HG03095 (cell line): ENCODE data around the gene FASN.

Experiments
- ATAC-seq: cut with Tn5 transposase; IDR thresholded peaks from one replicate; pipeline ENCODE4 v1.9.1; 2021; ENCODE audit warnings: moderate library complexity; ENCODE audit not compliant: unreplicated experiment

The FASN gene

DNA sequence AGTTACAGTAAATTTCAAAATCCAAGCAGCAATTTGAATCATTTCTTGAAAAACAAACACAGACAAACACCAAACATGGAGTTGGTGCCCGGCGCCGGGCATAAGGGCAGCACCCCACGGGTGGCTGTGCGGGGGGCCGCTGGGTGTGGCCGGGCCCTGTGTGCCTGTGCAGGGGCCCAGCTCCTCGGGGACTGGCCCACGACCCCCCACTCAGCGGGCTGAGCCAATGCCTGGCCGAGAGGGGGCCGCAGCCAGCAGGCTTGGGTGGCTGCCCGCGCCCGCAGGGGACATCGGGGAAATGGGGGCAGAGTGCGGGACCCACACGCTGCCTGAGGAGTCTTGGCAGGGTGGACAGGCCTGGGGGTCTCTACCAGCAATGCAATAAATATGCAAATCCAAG is 19.6 kb downstream of the FASN start:
- ATAC-seq: no peak

DNA sequence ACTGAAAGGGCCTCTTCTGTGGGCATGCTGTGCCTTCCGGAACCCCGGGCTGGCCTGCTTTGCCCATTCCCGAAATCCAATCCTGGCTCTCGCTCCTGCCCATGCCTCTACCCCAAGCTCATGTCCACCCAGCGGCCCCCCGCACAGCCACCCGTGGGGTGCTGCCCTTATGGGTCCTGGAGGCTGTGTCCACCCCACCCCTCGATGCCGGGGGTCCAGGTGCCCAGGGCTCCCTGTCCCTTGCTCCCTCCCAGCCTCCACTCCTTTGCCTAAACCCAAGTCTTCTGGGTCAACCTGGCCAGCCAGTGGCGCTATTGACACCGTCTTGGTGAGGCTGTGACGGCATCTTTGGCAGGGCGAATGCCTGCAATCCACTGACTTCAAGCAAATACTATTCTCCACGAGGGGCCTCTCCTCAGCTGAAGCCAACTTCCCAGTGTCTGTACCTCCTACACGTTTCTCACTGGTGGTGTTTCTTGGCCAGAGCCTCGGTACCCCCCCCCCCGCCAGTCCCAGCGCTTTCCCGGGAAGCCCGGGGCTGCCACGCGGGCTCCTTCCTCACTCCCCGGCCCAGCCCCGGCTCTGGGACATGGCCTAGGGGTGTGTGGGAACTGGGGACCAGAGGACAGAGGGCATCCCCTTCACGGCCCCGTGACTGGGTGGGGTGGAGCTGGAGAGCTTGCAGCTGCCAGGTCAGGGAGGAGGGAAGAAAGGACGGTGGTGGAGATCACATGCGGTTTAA is 20.2 kb downstream of the FASN start:
- no peak for ATAC-seq

DNA sequence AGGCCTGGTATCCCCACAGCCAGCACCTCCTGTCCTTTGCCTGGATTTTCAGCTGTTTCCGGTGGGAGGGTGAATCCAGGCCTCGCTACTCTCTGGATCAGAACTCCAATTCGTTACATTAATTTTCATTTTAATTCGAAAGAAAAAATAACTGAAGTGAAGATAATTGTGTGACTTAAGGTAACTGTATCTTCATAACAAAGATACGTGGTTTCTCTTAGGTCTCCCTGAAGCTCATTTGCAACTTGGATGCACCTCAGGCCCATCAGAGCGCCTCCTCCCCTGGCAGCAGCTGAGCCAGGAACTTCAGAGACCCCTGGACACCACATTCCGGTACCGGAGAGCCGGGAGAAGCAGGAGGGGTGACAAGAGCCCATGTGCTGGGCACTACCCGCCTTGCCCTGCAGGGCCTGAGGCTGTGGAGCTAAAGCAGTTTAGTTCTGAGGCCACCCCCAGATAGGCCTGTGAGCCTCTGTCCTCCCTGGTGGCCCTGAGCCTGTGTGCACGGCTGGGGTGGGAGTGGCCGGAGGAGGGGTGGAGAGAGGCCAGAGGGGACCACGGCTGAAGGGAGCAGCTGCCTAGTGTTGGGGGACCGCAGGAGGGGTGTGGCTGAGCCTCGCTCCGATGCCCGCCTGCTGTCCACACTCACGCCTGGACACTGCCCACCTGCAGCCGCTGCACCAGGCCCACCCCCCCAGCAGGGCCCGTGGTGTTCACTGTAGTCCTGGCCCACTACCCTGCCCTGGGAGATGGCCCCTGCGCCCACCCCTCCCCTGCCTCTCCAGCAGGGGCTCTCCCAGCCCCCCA is 21.0 kb downstream of the FASN start:
- ATAC-seq: no peak

DNA sequence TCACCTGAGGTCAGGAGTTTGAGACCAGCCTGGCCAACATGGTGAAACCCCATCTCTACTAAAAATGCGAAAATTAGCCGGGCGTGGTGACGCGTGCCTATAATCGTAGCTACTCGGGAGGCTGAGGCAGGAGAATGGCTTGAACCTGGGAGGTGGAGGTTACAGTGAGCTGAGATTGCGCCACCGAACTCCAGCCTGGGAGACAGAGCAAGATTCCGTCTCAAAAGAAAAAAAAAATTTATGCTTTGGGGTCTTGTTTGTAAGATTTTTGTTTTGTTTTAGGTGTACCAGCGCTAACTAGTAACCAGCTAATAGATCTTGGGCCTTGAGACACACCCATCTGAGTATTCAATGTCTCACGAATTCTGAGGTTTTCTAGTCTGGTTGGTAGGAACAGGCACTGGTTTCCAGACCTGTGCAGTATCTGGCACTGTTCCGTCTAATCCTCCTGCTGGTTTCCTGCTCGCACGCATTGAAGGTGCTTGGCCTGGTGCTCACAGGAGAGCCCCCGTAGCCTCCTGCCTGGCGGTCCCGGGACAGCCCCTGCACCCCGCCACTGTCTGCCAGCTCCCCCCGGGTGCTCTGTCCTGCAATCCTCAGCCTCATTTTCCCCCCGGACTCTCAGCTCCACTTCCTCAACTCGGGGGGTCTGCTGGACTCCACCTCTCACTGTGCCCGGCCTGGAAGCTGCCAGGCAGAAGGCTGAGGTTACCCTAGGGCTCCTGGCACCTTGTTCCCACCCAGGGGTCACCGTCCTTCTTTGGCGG is 21.8 kb downstream of the FASN start:
- ATAC-seq: no peak

DNA sequence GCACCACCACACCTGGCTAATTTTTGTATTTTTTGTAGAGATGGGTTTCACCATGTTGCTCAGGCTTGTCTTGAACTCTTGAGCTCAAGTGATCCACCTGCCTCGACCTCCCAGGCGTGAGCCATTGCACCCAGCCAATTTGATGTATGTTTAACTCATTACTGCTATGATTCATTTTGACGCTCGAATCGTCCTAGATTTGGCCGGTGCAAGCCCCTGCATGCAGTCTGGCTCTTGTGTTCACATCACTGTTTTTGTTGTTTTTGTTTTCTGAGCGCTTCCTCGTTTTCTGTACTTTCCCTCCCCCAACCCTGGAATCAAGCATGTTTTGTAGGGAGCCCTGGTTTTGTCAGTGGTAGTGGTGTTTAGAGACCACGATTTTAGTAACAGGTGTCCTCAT is 24.6 kb downstream of the FASN start:
- ATAC-seq: no peak

DNA sequence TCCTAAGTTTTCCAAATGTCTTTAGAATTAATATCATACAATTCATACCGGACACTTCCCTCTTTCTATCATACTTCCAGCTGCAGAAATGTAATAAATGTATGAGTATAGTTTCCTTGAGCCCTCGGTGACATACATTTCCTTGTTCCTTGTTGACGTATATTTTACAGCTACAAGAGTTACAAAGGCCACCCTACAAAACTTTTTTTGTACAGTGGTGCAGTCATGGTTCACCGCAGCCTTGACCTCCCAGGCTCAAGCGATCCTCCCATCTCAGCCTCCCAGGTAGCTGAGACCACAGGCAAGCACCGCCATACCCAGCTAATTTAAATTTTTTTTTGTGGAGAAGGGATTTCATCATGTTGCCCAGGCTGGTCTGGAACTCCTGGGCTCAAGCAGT is 25.2 kb downstream of the FASN start:
- no peak for ATAC-seq

DNA sequence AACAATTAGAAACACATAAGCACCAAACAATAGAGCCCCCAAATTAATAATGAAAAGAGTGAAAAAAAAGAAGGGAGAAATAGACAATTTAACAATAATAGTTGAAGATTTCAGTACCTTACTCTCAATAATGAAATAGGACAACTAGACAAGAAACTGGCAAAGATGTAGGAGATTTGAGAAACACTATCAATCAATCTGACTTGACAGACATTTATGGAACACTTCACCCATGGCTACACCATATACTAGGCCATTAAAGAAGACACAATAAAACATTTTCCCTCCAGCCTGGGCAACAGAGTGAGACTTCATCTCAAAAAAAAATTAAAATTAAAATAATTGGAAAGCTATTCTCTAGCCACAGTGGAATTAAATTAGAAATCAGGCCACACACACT is 27.4 kb downstream of the FASN start:
- ATAC-seq: no peak

DNA sequence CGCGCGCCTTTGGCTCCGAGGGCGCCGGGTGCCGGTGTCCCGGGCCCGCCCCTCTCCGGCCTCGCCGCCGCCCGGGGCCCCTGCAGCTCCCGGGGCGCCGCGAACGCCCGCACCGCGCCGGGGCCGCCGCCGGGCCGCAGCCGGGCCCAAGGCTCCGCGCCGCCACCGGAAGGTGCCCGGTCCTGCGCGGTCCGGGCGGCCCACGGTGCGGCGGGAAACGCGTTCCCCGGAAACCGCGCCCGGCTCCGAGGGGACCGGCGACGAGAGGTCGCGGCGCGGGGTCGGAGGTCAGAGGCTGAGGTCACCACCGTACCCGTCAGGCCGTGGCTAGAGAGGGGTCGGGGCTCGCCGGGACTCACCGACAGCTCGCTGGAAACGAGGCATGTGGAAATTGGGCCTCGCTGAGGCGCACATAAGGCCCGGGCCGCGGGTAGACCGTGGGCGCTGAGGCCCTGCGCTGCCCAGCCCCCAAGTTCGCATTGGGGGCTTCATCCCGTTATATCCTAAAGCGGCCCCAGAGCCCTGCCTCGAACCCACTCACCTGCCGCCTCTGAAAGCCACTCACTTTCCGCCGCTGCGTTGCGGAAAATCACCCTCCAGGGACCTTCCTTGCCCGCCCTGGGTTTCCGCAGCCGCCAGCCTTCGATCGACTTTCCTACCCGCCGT is 32.3 kb downstream of the FASN start, which contains the start of gene DUS1L:
DUS1L (minus strand) TSS at position 167 of the 666 bp plus-strand sequence. CDS start 745 bp downstream, outside the sequence.
- peak; percentile 52 for ATAC-seq

DNA sequence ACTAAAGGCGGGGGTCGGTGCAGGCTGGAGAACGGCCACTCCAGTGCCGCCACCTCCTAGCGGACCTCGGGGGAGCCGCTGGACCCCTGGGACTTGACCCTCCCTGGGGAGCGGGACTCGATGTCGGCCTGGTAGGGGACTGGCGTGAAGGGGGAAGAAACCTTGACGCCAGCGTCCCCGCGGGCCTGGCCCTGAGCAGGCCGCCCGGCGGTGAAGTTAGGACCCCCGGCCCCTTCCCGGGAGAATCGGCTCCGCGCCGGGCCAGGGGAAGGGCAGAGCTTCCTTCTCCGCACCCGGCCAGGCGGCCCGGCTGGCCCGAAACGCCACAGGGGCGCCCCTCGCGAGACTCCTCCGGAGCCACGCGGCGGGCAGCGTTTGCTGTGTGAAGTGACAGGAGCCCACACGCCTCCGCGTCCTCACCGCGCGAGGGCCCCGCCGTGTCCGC is 32.8 kb downstream of the FASN start:
- peak; percentile 15 for ATAC-seq

DNA sequence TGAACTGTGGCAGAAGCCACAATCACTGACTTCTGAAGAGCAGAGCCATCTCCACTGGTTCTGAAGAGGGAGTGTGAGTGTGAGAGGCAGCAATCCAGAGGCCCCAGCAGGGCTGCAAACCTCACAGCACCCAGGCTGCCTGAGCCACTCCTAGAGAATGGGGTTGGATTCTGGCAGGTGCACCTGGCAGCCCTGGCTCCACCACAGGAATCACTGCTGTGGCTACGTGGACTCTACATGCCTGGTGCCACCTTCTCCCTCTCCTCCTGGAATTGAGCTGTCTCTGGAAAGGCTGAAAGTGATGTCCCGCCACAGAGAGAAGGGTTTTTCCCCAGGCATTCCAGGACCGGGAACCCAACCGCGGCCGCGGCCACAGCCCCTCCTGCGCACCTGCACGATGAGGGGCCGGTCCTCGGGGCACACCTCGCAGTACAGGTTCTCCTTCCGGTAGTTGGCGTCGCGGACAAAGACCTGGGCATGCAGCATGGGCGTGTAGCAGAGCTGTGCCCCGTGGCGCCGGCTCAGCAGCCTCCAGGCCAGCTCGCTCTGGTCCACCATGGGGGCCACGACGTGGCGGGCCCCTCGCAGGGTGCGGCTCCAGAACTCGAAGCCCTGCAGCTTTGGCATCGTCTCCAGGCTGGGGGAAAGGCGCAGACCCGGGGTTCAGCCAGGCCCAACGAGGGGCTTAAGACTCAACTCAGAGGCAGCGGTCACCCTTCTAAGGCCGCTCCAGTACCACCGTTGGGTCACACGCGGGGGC is 33.4 kb downstream of the FASN start:
- no peak for ATAC-seq

DNA sequence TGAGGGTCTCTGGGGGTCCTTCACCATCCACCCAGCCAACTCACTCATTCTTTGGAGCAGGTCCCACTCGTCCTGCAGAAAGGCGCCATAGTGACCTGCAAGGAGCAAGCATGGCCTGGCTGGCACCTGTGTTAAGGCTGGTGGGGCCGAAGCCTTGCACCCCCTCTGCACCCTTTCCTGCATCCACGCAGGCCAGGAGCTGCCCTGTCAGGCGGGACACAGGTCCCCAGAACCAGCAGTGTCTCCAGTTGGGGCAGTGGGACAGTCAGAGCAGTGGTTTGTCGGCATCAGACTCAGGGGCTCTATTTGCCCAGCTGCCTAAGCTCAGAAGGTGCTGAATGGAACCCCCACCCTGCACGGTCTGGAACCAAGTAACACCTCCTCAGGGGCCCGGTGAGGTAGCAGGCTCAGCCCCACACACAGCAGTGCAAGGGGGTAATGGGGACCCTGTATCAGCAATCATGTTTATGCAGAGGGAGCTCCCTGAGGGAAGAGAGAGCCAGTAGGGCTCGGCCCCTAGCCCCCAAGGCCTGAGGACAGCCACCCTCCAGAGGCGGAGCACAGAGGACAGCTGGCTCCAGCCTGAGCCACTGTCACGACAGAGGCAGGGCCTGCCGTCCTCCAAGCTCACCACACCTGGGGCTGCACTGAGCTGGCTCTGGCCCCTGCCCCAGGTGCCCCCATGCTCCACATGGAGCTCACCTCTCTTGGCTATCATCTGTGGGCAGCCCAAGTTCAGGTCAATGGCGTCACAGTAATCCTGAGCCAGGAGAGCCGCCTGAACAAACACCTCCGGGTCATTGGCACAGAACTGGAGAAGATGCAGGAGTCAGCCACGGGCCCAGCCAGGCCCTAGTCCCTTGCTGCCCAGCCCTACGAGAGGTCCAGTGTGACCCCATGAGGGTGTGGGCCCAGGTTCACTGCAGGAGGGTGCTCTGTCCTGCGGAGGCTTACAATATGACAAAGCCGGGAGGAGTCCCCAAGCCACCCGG is 34.3 kb downstream of the FASN start:
- no peak for ATAC-seq

DNA sequence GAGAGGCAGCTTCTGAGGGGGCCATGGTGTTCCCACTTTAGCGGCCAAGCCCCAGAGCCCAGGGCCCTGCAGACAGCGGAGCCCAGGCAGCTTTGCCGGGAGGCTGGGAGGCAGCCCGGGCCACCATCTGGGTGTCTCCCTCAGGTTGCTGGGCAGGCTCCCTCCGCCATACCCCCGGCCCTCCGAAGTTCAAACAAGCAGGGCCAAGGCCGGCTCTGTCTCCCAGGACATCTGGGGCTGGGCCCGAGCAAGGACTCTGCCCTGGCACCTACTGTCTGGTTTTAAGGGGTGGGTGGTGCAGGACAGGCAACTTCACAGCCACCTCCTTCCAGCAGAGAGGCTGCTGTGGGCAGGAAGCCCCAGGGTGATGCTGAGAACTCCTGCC is 35.1 kb downstream of the FASN start:
- ATAC-seq: no peak

DNA sequence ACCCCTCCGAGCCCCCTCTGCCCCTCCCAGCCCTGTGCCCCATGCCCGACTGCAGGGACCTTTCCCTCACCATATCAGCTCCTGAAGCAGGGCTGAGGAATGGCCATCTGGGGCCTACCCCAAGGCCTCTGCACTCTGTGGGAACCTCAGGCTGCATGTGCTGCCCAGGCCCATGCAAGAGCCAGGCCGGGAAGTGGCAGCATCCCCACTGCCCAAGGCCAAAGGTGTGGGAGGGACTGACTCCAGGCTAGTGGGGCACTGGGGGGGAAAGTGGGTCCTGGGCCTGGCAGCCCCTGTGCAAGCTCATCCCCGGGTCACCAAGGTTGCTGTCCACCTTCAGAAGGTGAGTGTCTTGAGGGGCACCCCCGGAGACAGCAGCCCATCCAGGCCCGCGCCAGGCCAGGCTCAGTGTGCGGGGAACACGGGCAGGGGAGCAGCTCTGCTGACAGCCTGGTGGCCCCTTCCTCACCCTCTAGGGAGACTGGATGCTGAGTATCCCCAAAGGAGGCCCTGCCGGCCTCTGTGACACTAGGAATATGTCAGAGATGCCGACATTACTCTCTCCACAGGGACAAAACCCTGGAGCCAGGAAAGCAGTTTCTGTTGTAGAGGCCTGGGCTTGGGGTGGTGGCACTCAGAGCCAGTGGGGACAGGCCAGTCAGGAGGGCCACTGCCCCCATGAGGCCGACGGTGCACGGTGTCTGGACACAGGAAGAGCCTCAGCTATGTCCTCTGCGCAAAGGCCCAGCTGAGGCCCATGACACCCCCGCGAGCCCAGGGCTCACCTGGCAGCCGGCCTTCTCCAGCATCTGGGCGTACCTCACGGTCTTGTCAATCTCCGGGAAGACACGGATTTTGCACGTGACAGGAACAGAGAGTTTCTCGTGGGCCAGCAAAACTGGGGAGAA is 35.7 kb downstream of the FASN start:
- ATAC-seq: no peak

DNA sequence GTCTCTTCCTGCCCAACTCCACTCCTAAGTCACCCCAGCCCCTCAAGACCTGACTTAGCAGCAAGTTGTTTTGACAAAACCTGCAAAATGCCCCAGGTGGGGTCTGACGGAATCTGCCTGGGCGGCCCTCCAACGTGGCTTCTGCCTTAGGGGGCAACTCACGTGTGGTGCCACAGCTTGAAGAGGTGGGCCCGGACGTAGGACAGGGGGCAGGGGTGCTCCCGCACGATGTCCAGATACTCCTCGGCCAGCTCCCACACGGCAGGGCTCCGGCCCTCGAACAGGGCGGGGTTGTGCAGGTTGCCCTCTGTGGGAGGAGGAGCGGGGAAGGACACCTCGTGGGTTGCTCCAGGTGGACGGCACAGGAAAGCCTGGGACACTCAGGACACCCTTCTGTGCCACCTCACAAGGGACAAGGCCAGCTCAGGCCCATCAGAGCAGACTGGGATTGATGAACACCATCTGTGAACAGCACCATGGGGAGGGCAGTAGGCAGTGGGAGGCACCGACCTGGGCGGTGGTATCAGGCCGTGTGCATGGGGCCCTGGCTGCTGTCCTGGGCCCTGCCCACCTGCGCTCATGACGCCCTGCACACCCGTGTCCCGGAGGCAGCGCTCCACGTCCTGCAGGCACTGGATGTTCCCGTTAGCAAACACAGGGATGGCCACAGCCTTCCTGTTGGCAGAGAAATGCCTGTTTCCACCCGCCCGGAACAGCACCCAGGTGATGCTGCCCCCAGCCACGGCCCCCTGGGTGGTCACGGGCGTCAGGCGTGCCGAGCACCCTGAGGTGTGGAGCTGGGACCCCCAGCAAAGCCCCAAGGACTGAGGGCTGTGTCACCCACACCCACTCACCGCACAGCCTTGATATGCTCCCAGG is 36.8 kb downstream of the FASN start:
- no peak for ATAC-seq

DNA sequence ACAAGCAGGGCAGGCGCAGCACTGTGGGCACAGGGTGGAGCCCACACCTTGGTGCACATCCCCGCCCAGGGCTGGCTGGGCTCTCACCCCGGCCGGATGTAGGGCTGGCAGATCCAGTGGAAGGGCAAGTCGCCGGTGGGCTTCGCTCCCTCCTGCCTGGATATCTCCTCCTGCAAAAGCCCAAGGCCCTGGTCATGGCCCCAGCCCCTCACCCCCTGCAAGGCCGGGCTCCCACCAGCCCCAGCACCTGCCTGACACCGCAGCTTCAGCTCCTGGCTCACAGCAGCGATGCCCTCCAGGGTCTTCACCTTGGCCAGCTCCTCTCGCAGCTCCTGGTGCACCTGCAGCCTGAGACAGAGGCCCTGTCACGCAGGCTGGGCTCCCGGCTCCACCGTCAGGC is 37.4 kb downstream of the FASN start:
- no peak for ATAC-seq

DNA sequence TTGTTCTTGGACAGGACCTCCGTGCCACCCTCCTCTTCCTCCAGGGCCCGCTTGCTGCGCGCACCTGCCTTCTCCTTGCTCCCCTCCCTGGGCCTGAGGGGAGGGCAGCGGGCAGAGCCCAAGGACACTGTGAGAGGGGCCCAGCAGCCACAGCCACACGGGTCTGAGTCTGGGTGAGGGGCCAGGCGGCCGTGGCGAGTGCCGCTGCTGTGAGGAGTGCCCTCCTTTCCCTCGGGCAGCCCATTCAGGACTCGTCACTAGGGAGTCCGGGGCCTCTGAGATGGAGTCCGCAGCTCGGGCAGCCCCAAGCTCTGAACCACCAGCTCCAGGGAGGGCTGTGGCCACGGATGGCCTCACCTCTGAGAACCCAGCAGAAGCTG is 38.0 kb downstream of the FASN start:
- no peak for ATAC-seq
